Large intestine (tissue), 3 donors: Measurements from ENCODE around the gene KCNT2. TPM values are rescaled to one million over a fixed set of nuclear protein-coding genes. Genes with fewer than 3 reads are reported as not detected.

Source experiments
- DNase-seq, 2 donors: peaks; one replicate each; pipeline versions ENCODE4 v3.0.0 to v3.0.0-alpha.2; 2013
- H3K27ac ChIP-seq: one replicate; pipeline ENCODE4 v1.5.1; 2013; ENCODE audit warnings: low read length
- H3K27me3 ChIP-seq: 2 replicates; pipeline ENCODE4 v1.6.1; 2013; ENCODE audit warnings: low read length; ENCODE audit not compliant: control insufficient read depth, insufficient read depth
- H3K36me3 ChIP-seq: 2 replicates; pipeline ENCODE4 v1.6.1; 2013; ENCODE audit warnings: low read length; ENCODE audit not compliant: control insufficient read depth, insufficient read depth
- H3K4me1 ChIP-seq: one replicate; pipeline ENCODE4 v1.6.1; 2013; ENCODE audit warnings: low read length; ENCODE audit not compliant: control insufficient read depth, insufficient read depth
- H3K4me3 ChIP-seq: one replicate; pipeline ENCODE4 v1.5.1; 2013; ENCODE audit warnings: low read length
- H3K9me3 ChIP-seq: one replicate; pipeline ENCODE4 v1.6.1; 2013; ENCODE audit warnings: mild to moderate bottlenecking, low read depth, low read length, moderate library complexity; ENCODE audit not compliant: control insufficient read depth
- WGBS: methylation state at CpG from one replicate; pipeline ENCODE4 v1.1.5; 2013; ENCODE audit warnings: low lambda C conversion rate; ENCODE audit not compliant: insufficient coverage; 5-methylcytosine and 5-hydroxymethylcytosine counted together
- polyA plus RNA-seq: library from polyadenylated mRNA; unstranded; fragments of 120-200 nt; gene quantifications from one replicate; pipeline ENCODE4 v1.2.1, GENCODE V29; 2013

Gene KCNT2
- polyA plus RNA-seq, 1 donor, result 3.5 TPM

GRCh38 chr1:196488579-196488978 lies 119.7 kb downstream of the KCNT2 start:
- DNase-seq, result no peak
- H3K9me3 ChIP-seq, result no peaks in the 10 kb centered on the region
- H3K36me3 ChIP-seq, result no peaks in the 10 kb centered on the region
- H3K27ac ChIP-seq, result no peak overlapping the region
- H3K4me3 ChIP-seq, result no peak overlapping the region
- H3K27me3 ChIP-seq, result no peaks in the 10 kb centered on the region
- no peaks in the 10 kb centered on the region for H3K4me1 ChIP-seq

- Histone ChIP-seq H3K27ac (no peak overlapping the region), H3K9me3 (no peaks in the 10 kb centered on the region), H3K27me3 (no peaks in the 10 kb centered on the region), H3K36me3 (no peaks in the 10 kb centered on the region), H3K4me1 (no peaks in the 10 kb centered on the region), H3K4me3 (no peak overlapping the region)
- no peak for DNase-seq
These were observed 121.9 kb downstream of the KCNT2 start for GRCh38 chr1:196486346-196486745.

DNA sequence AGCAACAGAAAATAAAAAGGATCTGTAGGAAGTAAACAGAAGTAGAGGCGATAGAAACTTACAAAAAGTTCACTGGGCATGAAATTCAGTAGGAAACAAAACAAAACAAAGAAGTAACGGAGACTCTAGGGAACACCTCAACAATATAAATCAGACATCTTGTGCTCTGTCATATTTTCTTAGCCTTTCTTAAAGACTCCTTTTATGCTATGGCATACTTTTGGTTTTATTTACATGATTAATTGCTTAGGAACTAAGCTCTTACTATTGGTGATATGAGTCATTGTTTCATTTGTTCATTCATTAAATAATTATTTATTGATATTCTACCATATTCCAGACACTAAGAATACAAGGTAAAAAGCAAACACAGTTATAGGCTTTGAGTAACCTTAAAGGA lies 126.6 kb downstream of the KCNT2 start:
- no peaks in the 10 kb centered on the region for H3K9me3 ChIP-seq
- H3K36me3 ChIP-seq, result no peaks in the 10 kb centered on the region
- no peaks in the 10 kb centered on the region for H3K27me3 ChIP-seq
- no peak for DNase-seq
- H3K27ac ChIP-seq, result no peak overlapping the region
- no peak overlapping the region for H3K4me3 ChIP-seq
- 96% methylated on average over 2 of the region's 2 CpGs for WGBS
- H3K4me1 ChIP-seq, result no peaks in the 10 kb centered on the region

DNA sequence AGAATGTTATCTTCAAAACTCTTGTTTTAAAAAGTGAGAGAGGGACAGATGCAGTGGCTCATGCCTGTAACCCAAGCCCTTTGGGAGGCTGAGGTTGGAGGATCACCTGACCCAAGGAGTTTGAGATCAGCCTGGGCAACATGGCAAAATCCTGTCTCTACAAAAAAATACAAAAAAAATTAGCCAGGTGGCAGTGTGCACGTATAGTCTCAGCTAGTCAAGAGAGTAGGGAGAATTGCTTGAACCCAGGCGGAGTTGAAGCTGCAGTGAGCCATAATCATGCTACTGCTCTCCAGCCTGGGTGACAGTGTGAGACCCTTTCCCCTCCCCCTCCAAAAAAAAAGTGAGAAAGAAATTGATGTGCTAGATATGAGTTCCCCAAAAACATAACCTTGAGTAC lies 131.0 kb downstream of the KCNT2 start:
- Histone ChIP-seq H3K36me3 (no peaks in the 10 kb centered on the region), H3K4me3 (no peak overlapping the region), H3K27me3 (no peaks in the 10 kb centered on the region), H3K4me1 (no peaks in the 10 kb centered on the region), H3K27ac (no peak overlapping the region), H3K9me3 (no peaks in the 10 kb centered on the region)
- no peak for DNase-seq
- WGBS, result no CpG with 5 or more reads among the region's 2 CpGs

DNA sequence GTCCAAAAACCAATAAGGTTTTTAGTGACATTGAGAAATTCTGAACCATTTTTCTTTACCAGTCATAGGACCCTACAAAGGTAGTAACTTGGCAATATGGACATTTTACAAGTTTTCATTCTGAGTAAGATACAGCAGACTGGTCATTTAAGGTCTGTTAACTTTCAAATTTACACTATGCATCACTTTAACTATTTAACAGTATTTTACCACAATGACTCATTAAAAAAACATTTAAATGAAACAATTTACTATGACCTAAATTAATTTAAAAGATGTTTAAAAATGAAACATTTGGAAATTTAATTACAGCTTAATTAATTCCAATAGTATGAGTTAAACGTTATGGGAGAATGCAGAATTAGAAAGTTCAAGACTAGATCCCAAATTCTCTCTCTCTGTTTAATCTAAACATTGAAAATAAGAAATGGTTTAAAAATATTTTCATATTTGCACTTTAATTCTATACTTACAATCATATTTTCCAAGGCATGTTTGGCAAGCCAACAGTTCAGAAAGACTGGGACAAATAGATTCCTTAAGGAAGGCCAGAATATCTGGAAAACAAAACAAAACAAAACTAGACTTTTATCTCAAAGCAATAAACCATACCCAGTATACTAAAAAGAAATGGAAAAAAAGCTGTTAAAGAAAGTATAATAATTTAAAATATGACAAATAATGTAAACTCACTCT lies 140.9 kb downstream of the KCNT2 start:
- DNase-seq, result no peak
- Histone ChIP-seq H3K27me3 (no peaks in the 10 kb centered on the region), H3K4me3 (no peak overlapping the region), H3K27ac (no peak overlapping the region), H3K36me3 (no peaks in the 10 kb centered on the region), H3K4me1 (no peaks in the 10 kb centered on the region), H3K9me3 (no peaks in the 10 kb centered on the region)
- 92% methylated on average over 1 of the region's 1 CpG for WGBS

GRCh38 chr1:196466654-196467053 lies 141.6 kb downstream of the KCNT2 start:
- DNase-seq, result no peak
- H3K36me3 ChIP-seq, result no peaks in the 10 kb centered on the region
- WGBS, result no CpG with 5 or more reads among the region's 1 CpG
- H3K4me3 ChIP-seq, result no peak overlapping the region
- H3K27me3 ChIP-seq, result no peaks in the 10 kb centered on the region
- no peaks in the 10 kb centered on the region for H3K9me3 ChIP-seq
- no peaks in the 10 kb centered on the region for H3K4me1 ChIP-seq
- H3K27ac ChIP-seq, result no peak overlapping the region

DNA sequence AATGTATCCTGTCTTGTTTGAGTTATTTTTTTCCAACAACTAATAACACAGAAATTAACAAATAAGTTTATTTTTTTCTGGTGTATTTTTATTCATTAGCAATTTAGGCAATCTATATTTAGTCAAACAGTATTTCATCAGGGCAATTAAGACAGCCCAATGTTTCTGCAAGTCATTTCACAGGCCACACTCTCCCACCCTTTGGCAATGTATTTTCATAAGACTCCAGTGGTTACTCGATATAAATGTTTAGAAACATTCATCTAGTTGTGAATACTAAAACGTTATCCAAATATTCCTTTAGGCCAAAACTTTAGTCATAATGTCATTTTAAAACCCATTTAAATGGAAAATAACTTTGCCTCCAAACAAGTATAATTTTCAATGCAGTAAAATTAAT lies 142.1 kb downstream of the KCNT2 start:
- Histone ChIP-seq H3K27me3 (no peaks in the 10 kb centered on the region), H3K27ac (no peak overlapping the region), H3K4me1 (no peaks in the 10 kb centered on the region), H3K4me3 (no peak overlapping the region), H3K36me3 (no peaks in the 10 kb centered on the region), H3K9me3 (no peaks in the 10 kb centered on the region)
- WGBS, result 67% methylated on average over 1 of the region's 2 CpGs
- no peak for DNase-seq

DNA sequence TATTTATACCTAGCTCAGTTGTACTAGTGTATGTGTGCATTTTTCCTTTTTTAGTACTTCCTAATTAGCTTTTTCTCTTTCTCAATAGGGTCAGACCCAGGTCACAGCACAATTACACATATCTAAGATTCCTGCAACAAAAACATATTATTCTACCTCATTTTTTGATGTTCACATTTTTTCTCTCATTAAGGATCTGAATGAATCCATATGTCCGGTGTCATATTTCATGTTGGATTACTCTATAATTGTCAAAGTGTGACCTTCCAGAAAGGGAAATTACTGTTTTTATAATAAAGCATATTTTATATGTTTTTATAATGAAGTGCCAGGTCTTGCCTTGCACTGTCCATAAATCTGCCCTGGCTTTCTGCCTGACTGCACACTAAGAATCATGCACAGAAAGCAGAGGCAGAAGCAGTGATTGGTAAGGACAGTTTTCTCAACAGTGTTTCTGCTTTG lies 143.7 kb downstream of the KCNT2 start:
- 100% methylated on average over 1 of the region's 1 CpG for WGBS
- H3K27me3 ChIP-seq, result no peaks in the 10 kb centered on the region
- no peaks in the 10 kb centered on the region for H3K9me3 ChIP-seq
- H3K36me3 ChIP-seq, result no peaks in the 10 kb centered on the region
- H3K4me3 ChIP-seq, result no peak overlapping the region
- no peaks in the 10 kb centered on the region for H3K4me1 ChIP-seq
- H3K27ac ChIP-seq, result no peak overlapping the region
- no peak for DNase-seq

- 93% methylated on average over 2 of the region's 2 CpGs for WGBS
- Histone ChIP-seq H3K27ac (no peak overlapping the region), H3K36me3 (no peaks in the 10 kb centered on the region), H3K4me3 (no peak overlapping the region), H3K9me3 (no peaks in the 10 kb centered on the region), H3K27me3 (no peaks in the 10 kb centered on the region), H3K4me1 (no peaks in the 10 kb centered on the region)
- DNase-seq, result no peak
These were observed 146.2 kb downstream of the KCNT2 start for GRCh38 chr1:196462086-196462485.

DNA sequence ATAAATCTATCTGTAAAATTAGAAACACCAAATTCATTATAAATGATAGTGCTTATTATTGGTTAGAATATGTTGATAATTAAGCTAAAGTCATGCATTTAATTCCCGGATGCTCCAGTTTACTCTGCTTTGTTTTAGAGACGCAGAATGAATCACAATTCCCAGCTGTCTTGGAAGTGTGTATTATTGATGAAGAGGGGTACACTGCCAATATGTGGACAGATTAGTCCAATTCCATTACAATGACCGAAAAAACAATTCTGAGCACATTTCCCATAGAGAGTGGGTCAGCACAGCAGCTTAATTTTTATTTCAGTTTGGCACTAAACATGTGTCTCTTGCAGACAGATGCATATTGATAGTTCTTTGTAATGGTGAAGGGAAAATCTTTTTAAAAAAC lies 146.7 kb downstream of the KCNT2 start:
- Histone ChIP-seq H3K36me3 (no peaks in the 10 kb centered on the region), H3K27me3 (no peaks in the 10 kb centered on the region), H3K4me3 (no peak overlapping the region), H3K4me1 (no peaks in the 10 kb centered on the region), H3K9me3 (no peaks in the 10 kb centered on the region), H3K27ac (no peak overlapping the region)
- no peak for DNase-seq
- WGBS, result 80% methylated on average over 1 of the region's 3 CpGs

DNA sequence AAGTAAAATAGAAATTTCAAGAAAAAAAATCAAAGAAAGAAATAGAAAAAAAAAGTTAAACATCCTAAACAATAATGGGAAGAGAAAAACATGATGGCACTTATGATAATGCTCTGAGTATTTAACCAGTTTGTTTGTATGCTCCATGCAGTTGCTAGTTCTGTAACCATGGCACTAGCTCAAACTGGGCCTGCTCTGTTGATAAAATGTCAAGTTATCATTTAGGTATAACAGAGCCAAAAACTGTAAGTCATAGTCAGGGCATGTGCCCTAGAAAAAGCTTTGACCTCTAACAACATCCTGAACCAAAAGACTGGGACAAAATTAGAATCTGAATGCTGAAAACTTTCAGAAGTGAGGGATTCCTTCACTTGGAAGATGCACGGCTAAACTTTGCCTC lies 148.9 kb downstream of the KCNT2 start:
- Histone ChIP-seq H3K27ac (no peak overlapping the region), H3K4me3 (no peak overlapping the region)
- WGBS, result no CpG with 5 or more reads among the region's 1 CpG

More for the DNA sequence above, 148.9 kb downstream of the KCNT2 start:
- no peaks in the 10 kb centered on the region for H3K9me3 ChIP-seq
- no peak for DNase-seq
- H3K27me3 ChIP-seq, result no peaks in the 10 kb centered on the region
- no peaks in the 10 kb centered on the region for H3K4me1 ChIP-seq
- no peaks in the 10 kb centered on the region for H3K36me3 ChIP-seq
